Measurements from ENCODE around the gene PPM1D. TPM values are rescaled to one million over a fixed set of nuclear protein-coding genes. Genes with fewer than 3 reads are reported as not detected.

PPM1D gene
- total and polyA plus RNA-seq, 2 of the 13 experiments (the other 11 are each of a cell fraction or from before 2014, with no cell fraction given), result 8.0 to 26.2 TPM

- no peaks in the 10 kb centered on the region for H3K9me3 ChIP-seq (ENCODE audit: low read length)
- H3K79me2 ChIP-seq (ENCODE audit: insufficient read depth, low read length), result peaks cover 5% of the 10 kb centered on the region
- no peak overlapping the region for H2AFZ ChIP-seq (ENCODE audit: low read length)
- peaks cover 8% of the 10 kb centered on the region for H3K4me1 ChIP-seq (ENCODE audit: insufficient read depth, low read length)
- no peak for DNase-seq (ENCODE audit: low spot score)
- no peaks in the 10 kb centered on the region for H4K20me1 ChIP-seq (ENCODE audit: insufficient read depth, low read length)
- no TSS peak for BruUV-seq (replicated peaks)
- no peak overlapping the region for H3K4me3 ChIP-seq (replicated peaks in 1 of 3; ENCODE audit: insufficient read depth in 1 of 3, low read depth in 2 of 3, low read length in 3 of 3)
- TF ChIP-seq, protein P1, sequence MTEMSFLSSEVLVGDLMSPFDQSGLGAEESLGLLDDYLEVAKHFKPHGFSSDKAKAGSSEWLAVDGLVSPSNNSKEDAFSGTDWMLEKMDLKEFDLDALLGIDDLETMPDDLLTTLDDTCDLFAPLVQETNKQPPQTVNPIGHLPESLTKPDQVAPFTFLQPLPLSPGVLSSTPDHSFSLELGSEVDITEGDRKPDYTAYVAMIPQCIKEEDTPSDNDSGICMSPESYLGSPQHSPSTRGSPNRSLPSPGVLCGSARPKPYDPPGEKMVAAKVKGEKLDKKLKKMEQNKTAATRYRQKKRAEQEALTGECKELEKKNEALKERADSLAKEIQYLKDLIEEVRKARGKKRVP (CRISPR knock-in tag; IDR thresholded peaks at IDR 0.05), result no peak
- TF ChIP-seq ZNF644 (CRISPR knock-in tag; IDR thresholded peaks at IDR 0.05; ENCODE audit: low read depth) (no peak), ZNF614 (CRISPR knock-in tag; IDR thresholded peaks at IDR 0.05; ENCODE audit: borderline replicate concordance) (no peak), MED1 (CRISPR knock-in tag; IDR thresholded peaks at IDR 0.05) (no peak), NR2C2 (CRISPR knock-in tag; IDR thresholded peaks at IDR 0.05; ENCODE audit: borderline replicate concordance) (no peak), TBP (CRISPR knock-in tag; IDR thresholded peaks at IDR 0.05) (no peak), ZNF773 (CRISPR knock-in tag; IDR thresholded peaks at IDR 0.05; ENCODE audit: borderline replicate concordance) (no peak), SMAD1 (CRISPR knock-in tag; IDR thresholded peaks at IDR 0.05; ENCODE audit: borderline replicate concordance, low read depth) (no peak), ZNF569 (CRISPR knock-in tag; IDR thresholded peaks at IDR 0.05; ENCODE audit: borderline replicate concordance) (no peak), ZNF263 (CRISPR knock-in tag; IDR thresholded peaks at IDR 0.05) (no peak), SIN3A (IDR thresholded peaks at IDR 0.05; ENCODE audit: borderline replicate concordance, low read depth, low read length) (no peak), ZNF75D (CRISPR knock-in tag; IDR thresholded peaks at IDR 0.05; ENCODE audit: borderline replicate concordance) (no peak), ZNF788 (CRISPR knock-in tag; IDR thresholded peaks at IDR 0.05; ENCODE audit: borderline replicate concordance) (no peak)
- TF ChIP-seq, protein P2, sequence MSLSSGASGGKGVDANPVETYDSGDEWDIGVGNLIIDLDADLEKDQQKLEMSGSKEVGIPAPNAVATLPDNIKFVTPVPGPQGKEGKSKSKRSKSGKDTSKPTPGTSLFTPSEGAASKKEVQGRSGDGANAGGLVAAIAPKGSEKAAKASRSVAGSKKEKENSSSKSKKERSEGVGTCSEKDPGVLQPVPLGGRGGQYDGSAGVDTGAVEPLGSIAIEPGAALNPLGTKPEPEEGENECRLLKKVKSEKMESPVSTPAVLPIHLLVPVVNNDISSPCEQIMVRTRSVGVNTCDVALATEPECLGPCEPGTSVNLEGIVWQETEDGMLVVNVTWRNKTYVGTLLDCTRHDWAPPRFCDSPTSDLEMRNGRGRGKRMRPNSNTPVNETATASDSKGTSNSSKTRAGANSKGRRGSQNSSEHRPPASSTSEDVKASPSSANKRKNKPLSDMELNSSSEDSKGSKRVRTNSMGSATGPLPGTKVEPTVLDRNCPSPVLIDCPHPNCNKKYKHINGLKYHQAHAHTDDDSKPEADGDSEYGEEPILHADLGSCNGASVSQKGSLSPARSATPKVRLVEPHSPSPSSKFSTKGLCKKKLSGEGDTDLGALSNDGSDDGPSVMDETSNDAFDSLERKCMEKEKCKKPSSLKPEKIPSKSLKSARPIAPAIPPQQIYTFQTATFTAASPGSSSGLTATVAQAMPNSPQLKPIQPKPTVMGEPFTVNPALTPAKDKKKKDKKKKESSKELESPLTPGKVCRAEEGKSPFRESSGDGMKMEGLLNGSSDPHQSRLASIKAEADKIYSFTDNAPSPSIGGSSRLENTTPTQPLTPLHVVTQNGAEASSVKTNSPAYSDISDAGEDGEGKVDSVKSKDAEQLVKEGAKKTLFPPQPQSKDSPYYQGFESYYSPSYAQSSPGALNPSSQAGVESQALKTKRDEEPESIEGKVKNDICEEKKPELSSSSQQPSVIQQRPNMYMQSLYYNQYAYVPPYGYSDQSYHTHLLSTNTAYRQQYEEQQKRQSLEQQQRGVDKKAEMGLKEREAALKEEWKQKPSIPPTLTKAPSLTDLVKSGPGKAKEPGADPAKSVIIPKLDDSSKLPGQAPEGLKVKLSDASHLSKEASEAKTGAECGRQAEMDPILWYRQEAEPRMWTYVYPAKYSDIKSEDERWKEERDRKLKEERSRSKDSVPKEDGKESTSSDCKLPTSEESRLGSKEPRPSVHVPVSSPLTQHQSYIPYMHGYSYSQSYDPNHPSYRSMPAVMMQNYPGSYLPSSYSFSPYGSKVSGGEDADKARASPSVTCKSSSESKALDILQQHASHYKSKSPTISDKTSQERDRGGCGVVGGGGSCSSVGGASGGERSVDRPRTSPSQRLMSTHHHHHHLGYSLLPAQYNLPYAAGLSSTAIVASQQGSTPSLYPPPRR (CRISPR knock-in tag; IDR thresholded peaks at IDR 0.05; ENCODE audit: borderline replicate concordance), result no peak
- POLR2A ChIA-PET, result no interaction called here
- in situ Hi-C loops (cut with HindIII; ENCODE audit: extremely low pct_ligation_motif_present, low pct_unique_long_range_greater_than_20kb) (no loop called here), intact Hi-C loops (cut with micrococcal nuclease; ENCODE audit: unreplicated experiment) (no loop called here)
- no peak for ATAC-seq
- no peak overlapping the region for H3K27ac ChIP-seq (ENCODE audit: extremely low read length, insufficient read depth, low read length)
- H3K27me3 ChIP-seq (ENCODE audit: control insufficient read depth in 1 of 2, insufficient read depth in 2 of 2, low read length in 2 of 2), result no peaks in the 10 kb centered on the region
- no peak for FAIRE-seq
- no peak overlapping the region for H3K4me2 ChIP-seq (ENCODE audit: low read depth, low read length)
- CTCF ChIA-PET (ENCODE audit: low intra/inter-chr PET ratio, low total read pairs), result no interaction called here
- peaks cover 8 to 37% of the 10 kb centered on the region in 2 experiments for H3K36me3 ChIP-seq (replicated peaks in 1 of 2; ENCODE audit: control insufficient read depth in 1 of 2, insufficient read depth in 2 of 2, low read length in 2 of 2)
- 98% methylated on average over 2 of the region's 2 CpGs for WGBS (ENCODE audit: low lambda C conversion rate)
- no peak overlapping the region for H3K9ac ChIP-seq (ENCODE audit: insufficient read depth, low read depth, low read length)
These were observed 29.1 kb downstream of the PPM1D start for GRCh38 chr17:60629120-60629519.

Measured in HepG2 (cell line).